ENCODE measurements around the gene MXD4. TPM values are rescaled to one million over a fixed set of nuclear protein-coding genes. Genes with fewer than 3 reads are reported as not detected.

MXD4 gene
- total and polyA plus RNA-seq, 12 donors: 13.9 to 245 (median 96.4) TPM

DNA sequence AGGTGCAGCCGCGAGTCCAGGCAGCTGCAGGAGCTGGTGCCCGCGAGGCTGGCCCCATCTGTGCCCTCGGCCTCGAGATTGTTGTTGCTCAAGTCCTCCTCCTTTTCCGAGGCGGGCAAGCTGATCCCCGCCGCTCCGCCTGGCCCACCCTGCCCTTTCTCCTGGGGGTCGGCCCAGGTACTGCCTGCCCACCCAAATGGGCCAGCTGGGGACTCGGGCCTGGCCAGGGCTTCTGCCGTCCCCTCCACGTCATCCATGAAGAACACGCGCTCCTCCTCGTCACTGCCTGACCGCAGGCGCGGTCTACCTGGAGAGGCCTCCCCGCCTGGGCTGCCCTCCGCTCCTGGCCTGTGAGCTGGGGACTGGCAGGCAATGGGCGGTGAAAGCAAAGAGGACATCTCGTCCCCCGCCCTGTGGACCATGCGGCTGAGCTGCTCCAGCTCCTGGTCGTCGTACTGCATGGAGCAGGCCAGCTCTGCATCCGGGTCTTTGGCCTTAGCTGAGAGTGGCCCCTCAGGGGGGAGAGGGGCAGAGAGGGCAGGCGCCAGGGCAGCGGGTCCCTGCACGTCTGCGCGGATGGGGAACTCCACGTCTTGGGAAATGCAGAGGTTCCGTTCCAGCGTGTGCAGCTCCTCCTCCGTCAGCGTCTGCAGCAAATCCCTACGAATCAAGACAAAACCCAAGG is 43.1 kb upstream of the MXD4 start:
- DNase-seq: peak in 1 of 7 donors; percentile 40
- TF ChIP-seq, protein P1, sequence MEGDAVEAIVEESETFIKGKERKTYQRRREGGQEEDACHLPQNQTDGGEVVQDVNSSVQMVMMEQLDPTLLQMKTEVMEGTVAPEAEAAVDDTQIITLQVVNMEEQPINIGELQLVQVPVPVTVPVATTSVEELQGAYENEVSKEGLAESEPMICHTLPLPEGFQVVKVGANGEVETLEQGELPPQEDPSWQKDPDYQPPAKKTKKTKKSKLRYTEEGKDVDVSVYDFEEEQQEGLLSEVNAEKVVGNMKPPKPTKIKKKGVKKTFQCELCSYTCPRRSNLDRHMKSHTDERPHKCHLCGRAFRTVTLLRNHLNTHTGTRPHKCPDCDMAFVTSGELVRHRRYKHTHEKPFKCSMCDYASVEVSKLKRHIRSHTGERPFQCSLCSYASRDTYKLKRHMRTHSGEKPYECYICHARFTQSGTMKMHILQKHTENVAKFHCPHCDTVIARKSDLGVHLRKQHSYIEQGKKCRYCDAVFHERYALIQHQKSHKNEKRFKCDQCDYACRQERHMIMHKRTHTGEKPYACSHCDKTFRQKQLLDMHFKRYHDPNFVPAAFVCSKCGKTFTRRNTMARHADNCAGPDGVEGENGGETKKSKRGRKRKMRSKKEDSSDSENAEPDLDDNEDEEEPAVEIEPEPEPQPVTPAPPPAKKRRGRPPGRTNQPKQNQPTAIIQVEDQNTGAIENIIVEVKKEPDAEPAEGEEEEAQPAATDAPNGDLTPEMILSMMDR (IDR thresholded peaks at IDR 0.05): no peak
- no peak for TF ChIP-seq POLR2A (IDR thresholded peaks at IDR 0.05)
- 87 to 93% (median 93%) methylated on average over 25 to 41 of the region's 41 CpGs for WGBS, 4 donors
- H3K27ac ChIP-seq: no peak overlapping the region
- H3K4me1 ChIP-seq (replicated peaks in 1 of 2): no peaks in the 10 kb centered on the region
- intact Hi-C loops (cut with DNase I): no loop called here
- no peaks in the 10 kb centered on the region for H3K27me3 ChIP-seq
- H3K9me3 ChIP-seq (replicated peaks in 1 of 3): no peaks in the 10 kb centered on the region
- H3K36me3 ChIP-seq (replicated peaks in 1 of 2): no peaks in the 10 kb centered on the region
- H3K4me3 ChIP-seq: no peak overlapping the region

GRCh38 chr4:2304321-2304876 is 42.5 kb upstream of the MXD4 start:
- Histone ChIP-seq H3K4me1 (replicated peaks in 1 of 2) (no peaks in the 10 kb centered on the region), H3K4me3 (no peak overlapping the region), H3K36me3 (replicated peaks in 1 of 2) (no peaks in the 10 kb centered on the region), H3K27me3 (no peaks in the 10 kb centered on the region), H3K9me3 (replicated peaks in 1 of 3) (no peaks in the 10 kb centered on the region), H3K27ac (no peak overlapping the region)
- TF ChIP-seq, protein P1 (IDR thresholded peaks at IDR 0.05): no peak
- no peak for TF ChIP-seq POLR2A (IDR thresholded peaks at IDR 0.05)
- 92 to 98% (median 96%) methylated on average over 17 to 32 of the region's 32 CpGs for WGBS, 4 donors
- no peak for DNase-seq
- intact Hi-C loops (cut with DNase I): no loop called here

GRCh38 chr4:2303686-2304320 is 41.9 kb upstream of the MXD4 start:
- WGBS, 4 donors: 81 to 100% (median 90%) methylated on average over 3 to 31 of the region's 31 CpGs
- no peaks in the 10 kb centered on the region for H3K27me3 ChIP-seq
- H3K4me1 ChIP-seq (replicated peaks in 1 of 2): no peaks in the 10 kb centered on the region
- no peak overlapping the region for H3K4me3 ChIP-seq
- no peak overlapping the region for H3K27ac ChIP-seq
- no peaks in the 10 kb centered on the region for H3K36me3 ChIP-seq (replicated peaks in 1 of 2)
- no peaks in the 10 kb centered on the region for H3K9me3 ChIP-seq (replicated peaks in 1 of 3)
- TF ChIP-seq, protein P1 (IDR thresholded peaks at IDR 0.05): no peak
- no peak for TF ChIP-seq POLR2A (IDR thresholded peaks at IDR 0.05)
- intact Hi-C loops (cut with DNase I): no loop called here
- peak in 2 of 7 donors; percentile 19 to 37 for DNase-seq

- intact Hi-C loops (cut with DNase I): no loop called here
- no peak overlapping the region for H3K4me3 ChIP-seq
- WGBS, 4 donors: 91 to 96% (median 94%) methylated on average over 12 to 19 of the region's 19 CpGs
- TF ChIP-seq, protein P1 (IDR thresholded peaks at IDR 0.05): no peak
- TF ChIP-seq POLR2A (IDR thresholded peaks at IDR 0.05): no peak
- no peaks in the 10 kb centered on the region for H3K9me3 ChIP-seq (replicated peaks in 1 of 3)
- H3K27me3 ChIP-seq: no peaks in the 10 kb centered on the region
- H3K27ac ChIP-seq: no peak overlapping the region
- DNase-seq: peak in 1 of 7 donors; percentile 24
- no peaks in the 10 kb centered on the region for H3K36me3 ChIP-seq (replicated peaks in 1 of 2)
- peaks cover 0 to 4% of the 10 kb centered on the region in 2 donors for H3K4me1 ChIP-seq (replicated peaks in 1 of 2)
Observed at GRCh38 chr4:2303121-2303685, 41.3 kb upstream of the MXD4 start.

All from adrenal gland (tissue), 12 donors.